HUES64 (cell line): Measurements from ENCODE around the gene ABCC1.

ENCODE experiments used
- H3K27ac ChIP-seq: 2 replicates; pipeline ENCODE4 v1.7.0; 2013; ENCODE audit warnings: low read depth, low read length, inconsistent platforms
- H3K27me3 ChIP-seq: 2 replicates; pipeline ENCODE4 v1.6.1; 2013; ENCODE audit warnings: mild to moderate bottlenecking, low read length; ENCODE audit not compliant: insufficient read depth
- H3K36me3 ChIP-seq: 2 replicates; pipeline ENCODE4 v1.6.1; 2013; ENCODE audit warnings: mild to moderate bottlenecking, low read length; ENCODE audit not compliant: insufficient read depth
- H3K4me1 ChIP-seq: 2 replicates; pipeline ENCODE4 v1.6.1; 2013; ENCODE audit warnings: mild to moderate bottlenecking, low read length, moderate library complexity; ENCODE audit not compliant: insufficient read depth
- H3K4me3 ChIP-seq: 2 replicates; pipeline ENCODE4 v1.5.1; 2013; ENCODE audit warnings: mild to moderate bottlenecking, low read length, moderate library complexity
- H3K9ac ChIP-seq: 2 replicates; pipeline ENCODE4 v1.6.1; 2013; ENCODE audit warnings: mild to moderate bottlenecking, low read depth, low read length
- H3K9me3 ChIP-seq: 2 replicates; pipeline ENCODE4 v1.6.1; 2013; ENCODE audit warnings: low read depth, low read length; ENCODE audit not compliant: insufficient read depth
- WGBS: fragments of 150-250, 120-280 bp; methylation state at CpG from one replicate; pipeline ENCODE4 v1.1.7; 2013; ENCODE audit warnings: missing lambda C conversion rate; 5-methylcytosine and 5-hydroxymethylcytosine counted together

The ABCC1 gene

GRCh38 chr16:15996432-15997109, 47.2 kb downstream of the ABCC1 start:
- Histone ChIP-seq H3K4me3 (no peak overlapping the region), H3K27ac (no peak overlapping the region), H3K36me3 (peaks cover 9% of the 10 kb centered on the region; the same call in 1 of the 2 replicates), H3K9ac (no peak overlapping the region), H3K9me3 (no peaks in the 10 kb centered on the region), H3K4me1 (no peaks in the 10 kb centered on the region), H3K27me3 (no peaks in the 10 kb centered on the region)
- WGBS = 93% methylated on average over 8 of the region's 8 CpGs

GRCh38 chr16:16000685-16001084, 51.3 kb downstream of the ABCC1 start:
- Histone ChIP-seq H3K4me3 (no peak overlapping the region), H3K27me3 (no peaks in the 10 kb centered on the region), H3K9me3 (no peaks in the 10 kb centered on the region), H3K27ac (no peak overlapping the region), H3K36me3 (no peaks in the 10 kb centered on the region), H3K4me1 (no peaks in the 10 kb centered on the region), H3K9ac (no peak overlapping the region)
- WGBS = 90% methylated on average over 1 of the region's 1 CpG

GRCh38 chr16:16001596-16002255, 52.3 kb downstream of the ABCC1 start:
- Histone ChIP-seq H3K27ac (no peak overlapping the region), H3K9me3 (no peaks in the 10 kb centered on the region)
- 96% methylated on average over 5 of the region's 6 CpGs for WGBS

GRCh38 chr16:16003719-16004313, 54.4 kb downstream of the ABCC1 start:
- Histone ChIP-seq H3K4me3 (no peak overlapping the region), H3K9ac (no peak overlapping the region), H3K27me3 (no peaks in the 10 kb centered on the region), H3K27ac (no peak overlapping the region), H3K4me1 (no peaks in the 10 kb centered on the region), H3K9me3 (no peaks in the 10 kb centered on the region), H3K36me3 (peaks cover 10% of the 10 kb centered on the region)
- 0% methylated on average over 1 of the region's 1 CpG for WGBS

More at GRCh38 chr16:16001596-16002255, 52.3 kb downstream of the ABCC1 start:
- Histone ChIP-seq H3K4me1 (no peaks in the 10 kb centered on the region), H3K36me3 (no peaks in the 10 kb centered on the region), H3K9ac (no peak overlapping the region), H3K4me3 (no peak overlapping the region), H3K27me3 (no peaks in the 10 kb centered on the region)

- no peak overlapping the region for H3K4me3 ChIP-seq
- no peaks in the 10 kb centered on the region for H3K27me3 ChIP-seq
- H3K27ac ChIP-seq = no peak overlapping the region
- no peaks in the 10 kb centered on the region for H3K4me1 ChIP-seq
- H3K36me3 ChIP-seq = peaks cover 15% of the 10 kb centered on the region
- H3K9me3 ChIP-seq = no peaks in the 10 kb centered on the region
- H3K9ac ChIP-seq = no peak overlapping the region
- WGBS = 78% methylated on average over 5 of the region's 5 CpGs
Measured at GRCh38 chr16:16004314-16004749, 54.9 kb downstream of the ABCC1 start.

GRCh38 chr16:16005721-16006120, 56.3 kb downstream of the ABCC1 start:
- Histone ChIP-seq H3K4me1 (no peaks in the 10 kb centered on the region), H3K9me3 (no peaks in the 10 kb centered on the region), H3K4me3 (no peak overlapping the region), H3K9ac (no peak overlapping the region), H3K36me3 (peaks cover 29% of the 10 kb centered on the region), H3K27ac (no peak overlapping the region), H3K27me3 (no peaks in the 10 kb centered on the region)
- WGBS = 97% methylated on average over 7 of the region's 8 CpGs

- Histone ChIP-seq H3K27ac (no peak overlapping the region), H3K36me3 (peaks cover 35% of the 10 kb centered on the region), H3K4me1 (no peaks in the 10 kb centered on the region), H3K9ac (no peak overlapping the region), H3K9me3 (no peaks in the 10 kb centered on the region), H3K4me3 (no peak overlapping the region), H3K27me3 (no peaks in the 10 kb centered on the region)
- 83% methylated on average over 8 of the region's 8 CpGs for WGBS
Measured at GRCh38 chr16:16006650-16007049, 57.2 kb downstream of the ABCC1 start.

GRCh38 chr16:16007743-16008111, 58.3 kb downstream of the ABCC1 start:
- Histone ChIP-seq H3K9me3 (no peaks in the 10 kb centered on the region), H3K9ac (no peak overlapping the region), H3K27me3 (no peaks in the 10 kb centered on the region), H3K36me3 (peaks cover 43% of the 10 kb centered on the region), H3K4me3 (no peak overlapping the region), H3K4me1 (no peaks in the 10 kb centered on the region), H3K27ac (no peak overlapping the region)
- WGBS = 92% methylated on average over 9 of the region's 11 CpGs

GRCh38 chr16:16008666-16009065, 59.2 kb downstream of the ABCC1 start:
- Histone ChIP-seq H3K27me3 (no peaks in the 10 kb centered on the region), H3K27ac (no peak overlapping the region), H3K36me3 (peaks cover 46% of the 10 kb centered on the region), H3K4me1 (no peaks in the 10 kb centered on the region), H3K4me3 (no peak overlapping the region), H3K9ac (no peak overlapping the region), H3K9me3 (no peaks in the 10 kb centered on the region)
- WGBS = 86% methylated on average over 1 of the region's 2 CpGs

- Histone ChIP-seq H3K4me3 (no peak overlapping the region), H3K9ac (no peak overlapping the region), H3K27ac (no peak overlapping the region), H3K9me3 (no peaks in the 10 kb centered on the region), H3K27me3 (no peaks in the 10 kb centered on the region), H3K4me1 (no peaks in the 10 kb centered on the region), H3K36me3 (peaks cover 52% of the 10 kb centered on the region)
- WGBS = 96% methylated on average over 11 of the region's 11 CpGs
Measured at GRCh38 chr16:16009401-16009800, 60.0 kb downstream of the ABCC1 start.

GRCh38 chr16:16010194-16010593, 60.8 kb downstream of the ABCC1 start:
- no peak overlapping the region for H3K4me3 ChIP-seq
- no peak overlapping the region for H3K27ac ChIP-seq
- H3K36me3 ChIP-seq = peaks cover 58% of the 10 kb centered on the region
- H3K4me1 ChIP-seq = no peaks in the 10 kb centered on the region
- WGBS = 97% methylated on average over 3 of the region's 3 CpGs
- H3K9me3 ChIP-seq = no peaks in the 10 kb centered on the region
- H3K9ac ChIP-seq = no peak overlapping the region
- H3K27me3 ChIP-seq = no peaks in the 10 kb centered on the region
